HG03097 (cell line): Measurements from ENCODE around the gene JUND.

ENCODE experiments used
- ATAC-seq: cut with Tn5 transposase; IDR thresholded peaks from one replicate; pipeline ENCODE4 v1.9.1; 2021; ENCODE audit not compliant: unreplicated experiment, low FRiP score

The JUND gene

GRCh38 chr19:18291019-18291524 lies 9.7 kb upstream of the JUND start:
- peak; percentile 8 for ATAC-seq

- ATAC-seq: no peak
These were observed 9.0 kb upstream of the JUND start for GRCh38 chr19:18290302-18291018.

- no peak for ATAC-seq
These were observed 8.3 kb upstream of the JUND start for GRCh38 chr19:18289471-18290301.

GRCh38 chr19:18287836-18288772 lies 6.7 kb upstream of the JUND start:
- ATAC-seq: no peak

- ATAC-seq: no peak
These were observed 5.7 kb upstream of the JUND start for GRCh38 chr19:18286973-18287635.

GRCh38 chr19:18284712-18285360 lies 3.4 kb upstream of the JUND start:
- ATAC-seq: no peak

GRCh38 chr19:18283338-18283737 lies 1.9 kb upstream of the JUND start:
- no peak for ATAC-seq

GRCh38 chr19:18282788-18283141 lies 1.3 kb upstream of the JUND start:
- ATAC-seq: no peak

GRCh38 chr19:18282021-18282787 lies 782 bp upstream of the JUND start:
- ATAC-seq: no peak

- peak; percentile 15 for ATAC-seq
These were observed 958 bp downstream of the JUND start for GRCh38 chr19:18280247-18281081.

- ATAC-seq: peak; percentile 25
These were observed 1.7 kb downstream of the JUND start for GRCh38 chr19:18279516-18280246.

- no peak for ATAC-seq
These were observed 2.2 kb downstream of the JUND start for GRCh38 chr19:18279266-18279515.

- no peak for ATAC-seq
These were observed 2.7 kb downstream of the JUND start for GRCh38 chr19:18278521-18279265.

- ATAC-seq: no peak
These were observed 6.6 kb downstream of the JUND start for GRCh38 chr19:18274781-18275356.

GRCh38 chr19:18274219-18274780 lies 7.1 kb downstream of the JUND start, which contains the start of gene IQCN:
TSS of gene IQCN (minus strand) at chr19:18274452. CDS start at chr19:18269478, 4,974 bp downstream.
- no peak for ATAC-seq

- ATAC-seq: no peak
These were observed 7.7 kb downstream of the JUND start for GRCh38 chr19:18273561-18274218.
